ENCODE data around the gene ANKRD12.

DNA sequence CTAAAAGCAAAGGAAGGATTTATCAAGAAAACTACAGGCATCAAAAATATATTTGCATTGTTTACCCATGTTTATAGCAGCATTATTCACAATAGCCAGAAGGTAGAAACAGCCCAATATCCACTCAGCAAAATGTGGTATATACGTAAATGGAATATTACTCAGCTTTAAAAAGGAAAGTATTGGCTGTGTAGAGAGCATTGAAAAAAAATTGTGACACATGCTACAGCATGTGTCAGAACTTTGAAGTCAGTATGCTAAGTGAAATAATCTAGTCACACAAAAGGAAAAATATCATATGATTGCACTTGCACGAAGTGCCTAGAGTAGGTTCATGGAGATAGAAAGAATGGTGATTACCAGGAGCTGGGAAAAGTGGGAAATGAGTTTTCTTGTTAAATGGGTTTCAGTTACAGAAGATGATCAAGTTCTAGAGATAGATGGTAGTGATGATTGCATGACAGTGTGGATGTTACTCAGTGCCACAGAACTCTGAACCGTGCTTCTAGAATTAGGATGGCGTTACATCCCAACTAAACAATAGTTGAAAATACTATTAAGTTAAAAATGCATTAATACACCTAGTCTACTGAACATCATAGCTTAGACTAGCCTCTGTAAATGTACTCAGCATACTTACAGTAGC is 20.1 kb downstream of the ANKRD12 start:
- TF ChIP-seq CTCF (IDR thresholded peaks at IDR 0.05) (no peak), POLR2A (IDR thresholded peaks at IDR 0.05) (no peak)
